Mononuclear cell (primary cell): ENCODE results near the gene KCNQ1. TPM values are rescaled to one million over a fixed set of nuclear protein-coding genes. Genes with fewer than 3 reads are reported as not detected.

Experiments used
- H3K27me3 ChIP-seq: 2 replicates; pipeline ENCODE4 v1.6.0; 2011; ENCODE audit warnings: low read length, control low read depth; ENCODE audit not compliant: insufficient read depth
- H3K4me1 ChIP-seq: 2 replicates; pipeline ENCODE4 v1.5.1; 2011; ENCODE audit warnings: mild to moderate bottlenecking, low read length, control low read depth; ENCODE audit not compliant: insufficient read depth
- H3K4me3 ChIP-seq: 2 replicates; pipeline ENCODE4 v1.5.1; 2011; ENCODE audit warnings: mild to moderate bottlenecking, low read length, moderate library complexity
- H3K9me3 ChIP-seq: 2 replicates; pipeline ENCODE4 v1.5.1; 2011; ENCODE audit warnings: low read depth, mild to moderate bottlenecking, control low read depth, low read length
- total RNA-seq: library from RNA; depleted of rRNA; stranded (reverse); fragments of >200 nt; gene quantifications from one replicate; pipeline ENCODE4 v1.2.3, GENCODE V29; 2012

KCNQ1 gene
- total RNA-seq, 1 donor = 12.7 TPM

- Histone ChIP-seq H3K27me3 (no peaks in the 10 kb centered on the region), H3K4me1 (peaks cover 5% of the 10 kb centered on the region), H3K4me3 (no peak overlapping the region), H3K9me3 (no peaks in the 10 kb centered on the region)
Measured at GRCh38 chr11:2835751-2836150, 390.9 kb downstream of the KCNQ1 start.

- Histone ChIP-seq H3K4me1 (peaks cover 5% of the 10 kb centered on the region), H3K27me3 (no peaks in the 10 kb centered on the region), H3K4me3 (no peak overlapping the region), H3K9me3 (no peaks in the 10 kb centered on the region)
Measured at GRCh38 chr11:2836315-2837095, 391.7 kb downstream of the KCNQ1 start.

GRCh38 chr11:2837096-2837601 is 392.3 kb downstream of the KCNQ1 start:
- H3K4me3 ChIP-seq = no peak overlapping the region
- no peaks in the 10 kb centered on the region for H3K27me3 ChIP-seq
- H3K9me3 ChIP-seq = no peaks in the 10 kb centered on the region
- H3K4me1 ChIP-seq = peaks cover 5% of the 10 kb centered on the region

GRCh38 chr11:2837651-2838050 is 392.8 kb downstream of the KCNQ1 start:
- Histone ChIP-seq H3K27me3 (no peaks in the 10 kb centered on the region), H3K9me3 (no peaks in the 10 kb centered on the region), H3K4me3 (no peak overlapping the region), H3K4me1 (peaks cover 5% of the 10 kb centered on the region)

GRCh38 chr11:2838091-2838490 is 393.3 kb downstream of the KCNQ1 start:
- Histone ChIP-seq H3K27me3 (no peaks in the 10 kb centered on the region), H3K9me3 (no peaks in the 10 kb centered on the region)

GRCh38 chr11:2838676-2839294 is 394.0 kb downstream of the KCNQ1 start:
- H3K27me3 ChIP-seq = no peaks in the 10 kb centered on the region
- H3K4me3 ChIP-seq = no peak overlapping the region
- H3K9me3 ChIP-seq = no peaks in the 10 kb centered on the region
- peaks cover 5% of the 10 kb centered on the region for H3K4me1 ChIP-seq

More at GRCh38 chr11:2838091-2838490, 393.3 kb downstream of the KCNQ1 start:
- Histone ChIP-seq H3K4me1 (peaks cover 5% of the 10 kb centered on the region), H3K4me3 (no peak overlapping the region)

- Histone ChIP-seq H3K9me3 (no peaks in the 10 kb centered on the region), H3K4me1 (peaks cover 5% of the 10 kb centered on the region)
Measured at GRCh38 chr11:2839395-2839943, 394.7 kb downstream of the KCNQ1 start.

GRCh38 chr11:2841411-2842190 is 396.8 kb downstream of the KCNQ1 start:
- H3K4me3 ChIP-seq = no peak overlapping the region
- no peaks in the 10 kb centered on the region for H3K27me3 ChIP-seq
- H3K9me3 ChIP-seq = no peaks in the 10 kb centered on the region

More at GRCh38 chr11:2839395-2839943, 394.7 kb downstream of the KCNQ1 start:
- no peaks in the 10 kb centered on the region for H3K27me3 ChIP-seq
- no peak overlapping the region for H3K4me3 ChIP-seq

GRCh38 chr11:2842876-2843275 is 398.1 kb downstream of the KCNQ1 start:
- Histone ChIP-seq H3K4me3 (no peak overlapping the region), H3K9me3 (no peaks in the 10 kb centered on the region), H3K27me3 (no peaks in the 10 kb centered on the region), H3K4me1 (no peaks in the 10 kb centered on the region)

More at GRCh38 chr11:2841411-2842190, 396.8 kb downstream of the KCNQ1 start:
- peaks cover 4% of the 10 kb centered on the region for H3K4me1 ChIP-seq

GRCh38 chr11:2843551-2843950 is 398.7 kb downstream of the KCNQ1 start:
- Histone ChIP-seq H3K9me3 (no peaks in the 10 kb centered on the region), H3K4me3 (no peak overlapping the region), H3K27me3 (no peaks in the 10 kb centered on the region), H3K4me1 (no peaks in the 10 kb centered on the region)

- Histone ChIP-seq H3K9me3 (no peaks in the 10 kb centered on the region), H3K27me3 (no peaks in the 10 kb centered on the region), H3K4me1 (no peaks in the 10 kb centered on the region), H3K4me3 (no peak overlapping the region)
Measured at GRCh38 chr11:2844116-2844842, 399.5 kb downstream of the KCNQ1 start.

GRCh38 chr11:2844996-2845395 is 400.2 kb downstream of the KCNQ1 start:
- Histone ChIP-seq H3K4me1 (no peaks in the 10 kb centered on the region), H3K4me3 (no peak overlapping the region), H3K27me3 (no peaks in the 10 kb centered on the region), H3K9me3 (no peaks in the 10 kb centered on the region)

- H3K27me3 ChIP-seq = no peaks in the 10 kb centered on the region
- H3K4me1 ChIP-seq = no peaks in the 10 kb centered on the region
- no peaks in the 10 kb centered on the region for H3K9me3 ChIP-seq
- H3K4me3 ChIP-seq = no peak overlapping the region
Measured at GRCh38 chr11:2846056-2846455, 401.2 kb downstream of the KCNQ1 start.

- H3K27me3 ChIP-seq = no peaks in the 10 kb centered on the region
- H3K4me1 ChIP-seq = no peaks in the 10 kb centered on the region
- H3K4me3 ChIP-seq = no peak overlapping the region
- no peaks in the 10 kb centered on the region for H3K9me3 ChIP-seq
Measured at GRCh38 chr11:2846470-2846869, 401.7 kb downstream of the KCNQ1 start.
